HFFc6 (cell line): ENCODE results near the gene PDE4C. TPM values are rescaled to one million over a fixed set of nuclear protein-coding genes. Genes with fewer than 3 reads are reported as not detected.

Experiments
- DNase-seq: peaks from one replicate; pipeline ENCODE4 v3.0.0-alpha.2; 2018
- H3K27ac Mint-ChIP-seq: 2 replicates; pipeline ENCODE4 v1.8.0; 2020; ENCODE audit warnings: mild to moderate bottlenecking, mixed read lengths
- H3K27me3 Mint-ChIP-seq: 2 replicates; pipeline ENCODE4 v1.8.0; 2021; ENCODE audit warnings: mild to moderate bottlenecking, moderate library complexity, mixed read lengths; ENCODE audit not compliant: insufficient read depth
- H3K36me3 Mint-ChIP-seq: 2 replicates; pipeline ENCODE4 v1.8.0; 2021; ENCODE audit warnings: low read depth, mixed read lengths
- H3K4me1 Mint-ChIP-seq: 2 replicates; pipeline ENCODE4 v1.8.0; 2020; ENCODE audit warnings: low read depth, mixed read lengths
- H3K4me3 Mint-ChIP-seq: 2 replicates; pipeline ENCODE4 v1.8.0; 2020; ENCODE audit warnings: mild to moderate bottlenecking, moderate library complexity, mixed read lengths
- H3K9me3 Mint-ChIP-seq: 2 replicates; pipeline ENCODE4 v1.8.0; 2020; ENCODE audit warnings: mild to moderate bottlenecking, mixed read lengths
- total RNA-seq, 6 experiments: library from RNA; stranded (reverse); fragmentation: NEBNext Ultra II Directional; extraction: Animal tissue kit (Norgen Biotek cat#: 25700); gene quantifications; 2 replicates in 1 of 6; 3 replicates in 5 of 6; pipeline ENCODE4 v1.2.3, GENCODE V29; 2021
- TF ChIP-seq, protein P1 (sequence below): fragments of 200-600 bp; sonication (generic); IDR thresholded peaks from 2 replicates; pipeline ENCODE4 v1.5.0; 2021; ENCODE audit warnings: antibody characterized with exemption, mild to moderate bottlenecking

The PDE4C gene
- total RNA-seq, 6 experiments from 2014 or later = 0.14 TPM; not detected in 5

DNA sequence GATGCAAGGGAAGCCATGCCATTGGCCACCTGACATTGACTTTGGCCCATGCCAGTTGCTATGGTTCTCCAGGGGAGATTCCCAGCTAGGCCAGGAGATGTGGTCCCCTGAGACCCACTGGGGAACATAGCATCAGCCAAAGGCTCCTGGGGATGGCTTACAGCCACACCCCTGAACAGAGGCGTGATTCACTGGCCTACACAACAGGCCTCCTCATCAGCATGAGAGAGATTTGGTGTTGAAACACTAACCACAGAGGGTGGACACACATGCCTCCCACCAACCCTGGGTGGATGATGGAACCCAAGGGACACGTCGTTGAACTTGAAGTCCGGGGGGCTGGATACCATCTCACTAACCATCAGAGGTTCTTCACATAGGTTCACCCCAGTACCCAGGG is 33.7 kb upstream of the PDE4C start:
- DNase-seq = no peak
- no peak overlapping the region for H3K27ac Mint-ChIP-seq
- TF ChIP-seq, protein P1, sequence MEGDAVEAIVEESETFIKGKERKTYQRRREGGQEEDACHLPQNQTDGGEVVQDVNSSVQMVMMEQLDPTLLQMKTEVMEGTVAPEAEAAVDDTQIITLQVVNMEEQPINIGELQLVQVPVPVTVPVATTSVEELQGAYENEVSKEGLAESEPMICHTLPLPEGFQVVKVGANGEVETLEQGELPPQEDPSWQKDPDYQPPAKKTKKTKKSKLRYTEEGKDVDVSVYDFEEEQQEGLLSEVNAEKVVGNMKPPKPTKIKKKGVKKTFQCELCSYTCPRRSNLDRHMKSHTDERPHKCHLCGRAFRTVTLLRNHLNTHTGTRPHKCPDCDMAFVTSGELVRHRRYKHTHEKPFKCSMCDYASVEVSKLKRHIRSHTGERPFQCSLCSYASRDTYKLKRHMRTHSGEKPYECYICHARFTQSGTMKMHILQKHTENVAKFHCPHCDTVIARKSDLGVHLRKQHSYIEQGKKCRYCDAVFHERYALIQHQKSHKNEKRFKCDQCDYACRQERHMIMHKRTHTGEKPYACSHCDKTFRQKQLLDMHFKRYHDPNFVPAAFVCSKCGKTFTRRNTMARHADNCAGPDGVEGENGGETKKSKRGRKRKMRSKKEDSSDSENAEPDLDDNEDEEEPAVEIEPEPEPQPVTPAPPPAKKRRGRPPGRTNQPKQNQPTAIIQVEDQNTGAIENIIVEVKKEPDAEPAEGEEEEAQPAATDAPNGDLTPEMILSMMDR = no peak

DNA sequence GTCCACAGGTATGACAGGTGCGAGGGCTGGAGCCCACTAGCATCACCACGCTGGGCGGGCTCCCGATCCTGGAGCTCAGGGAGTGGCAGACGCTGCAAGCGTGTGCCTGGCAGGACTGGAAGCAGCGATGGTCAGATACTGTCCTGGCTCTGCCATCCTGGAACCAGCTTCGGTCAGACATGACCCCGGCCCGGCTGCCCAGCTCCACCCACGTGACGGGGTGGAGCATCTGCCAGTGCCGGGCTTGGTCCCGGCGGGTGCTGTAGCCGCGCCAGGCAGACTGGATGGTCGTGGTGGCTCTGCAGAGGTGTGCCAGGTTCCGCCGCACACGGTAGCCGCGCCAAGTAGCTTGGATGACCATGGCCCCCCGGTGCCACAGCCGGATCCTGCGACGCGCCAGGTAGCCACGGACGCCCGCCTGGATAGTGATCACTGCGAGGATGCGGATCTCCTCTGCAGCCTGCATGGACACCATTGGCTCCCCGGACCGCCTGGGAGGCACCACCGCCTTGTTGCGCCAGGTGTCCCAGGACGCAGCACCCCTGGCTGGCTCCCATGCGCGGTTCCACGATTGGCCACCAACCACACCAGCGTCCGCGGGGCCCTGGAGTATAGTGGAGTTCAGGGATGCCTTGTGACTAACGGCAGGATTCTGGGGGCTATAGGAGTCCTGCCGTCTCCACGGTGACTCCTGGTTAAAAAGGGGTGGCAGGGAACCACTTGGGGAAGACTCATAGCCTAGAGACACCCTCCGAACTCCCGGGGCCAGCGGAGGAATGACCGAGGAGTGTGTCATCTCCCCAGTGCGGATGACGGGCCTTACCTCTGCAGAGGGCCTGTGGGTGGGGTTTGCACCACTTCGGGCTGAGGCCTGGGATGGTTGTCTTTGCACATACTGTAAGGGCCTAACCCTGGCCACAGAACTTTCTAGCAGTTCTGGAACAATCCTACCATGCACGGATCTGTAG is 31.5 kb upstream of the PDE4C start:
- H3K9me3 Mint-ChIP-seq = no peaks in the 10 kb centered on the region
- H3K27me3 Mint-ChIP-seq = peaks cover 24% of the 10 kb centered on the region
- no peak overlapping the region for H3K4me3 Mint-ChIP-seq
- H3K36me3 Mint-ChIP-seq = no peaks in the 10 kb centered on the region
- TF ChIP-seq, protein P1 = no peak
- H3K4me1 Mint-ChIP-seq = peaks cover 5% of the 10 kb centered on the region; the same call in 1 of the 2 replicates
- no peak for DNase-seq
- no peak overlapping the region for H3K27ac Mint-ChIP-seq

More for the DNA sequence above, 33.7 kb upstream of the PDE4C start:
- H3K9me3 Mint-ChIP-seq = no peaks in the 10 kb centered on the region
- no peak overlapping the region for H3K4me3 Mint-ChIP-seq
- H3K4me1 Mint-ChIP-seq = peaks cover 5% of the 10 kb centered on the region; the same call in 1 of the 2 replicates
- H3K27me3 Mint-ChIP-seq = peaks cover 17% of the 10 kb centered on the region
- no peaks in the 10 kb centered on the region for H3K36me3 Mint-ChIP-seq

DNA sequence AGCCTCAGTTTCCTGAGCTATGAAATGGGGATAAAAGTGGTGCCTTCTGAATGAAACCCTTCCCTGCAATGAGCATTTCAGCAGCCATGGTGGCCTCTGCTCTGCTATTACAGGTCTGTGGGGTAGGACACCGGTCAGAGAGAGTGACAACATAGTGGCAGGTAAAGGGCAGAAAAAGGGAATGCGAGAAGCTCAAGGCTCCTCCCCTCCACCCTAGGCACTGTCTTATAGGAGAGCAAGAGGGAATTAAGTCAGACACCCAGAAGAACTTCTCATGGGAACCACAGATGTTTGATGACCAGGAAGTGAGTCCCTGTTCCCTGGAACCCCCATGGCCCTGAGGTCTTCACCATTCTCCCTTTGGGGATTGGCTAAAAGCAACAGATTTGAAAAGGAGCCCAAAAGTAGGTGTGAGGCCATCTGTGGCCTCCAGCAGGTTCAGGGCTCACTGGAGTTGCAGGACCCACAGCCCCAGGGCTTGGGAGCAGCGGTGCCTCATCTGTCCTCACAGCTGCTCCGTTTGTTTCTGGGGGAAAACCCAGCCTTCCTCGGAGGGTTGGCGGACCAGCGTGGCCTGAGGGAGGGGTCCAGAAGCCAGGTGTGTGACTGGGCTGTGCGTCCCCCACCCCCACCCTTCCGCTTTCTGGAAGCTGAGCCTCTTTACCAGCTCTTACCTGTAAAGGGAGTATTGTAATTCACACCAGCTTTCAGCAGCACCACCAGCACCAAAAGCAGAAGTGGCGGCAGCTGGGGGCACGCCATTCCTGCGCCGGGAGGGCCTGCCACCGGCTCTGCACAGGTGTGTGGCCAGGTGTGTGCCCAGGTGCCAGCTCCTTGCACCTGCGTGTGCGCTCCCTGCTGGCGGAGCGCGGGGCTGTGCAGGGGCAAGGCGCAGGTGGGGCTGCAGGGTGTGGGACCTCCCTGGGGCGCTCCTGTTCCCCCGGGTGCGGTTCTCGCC is 28.6 kb upstream of the PDE4C start:
- no peaks in the 10 kb centered on the region for H3K36me3 Mint-ChIP-seq
- DNase-seq = no peak
- H3K27me3 Mint-ChIP-seq = peaks cover 18% of the 10 kb centered on the region
- TF ChIP-seq, protein P1 = peak; percentile 26; the same call in 1 of the 2 replicates
- H3K27ac Mint-ChIP-seq = no peak overlapping the region
- no peak overlapping the region for H3K4me3 Mint-ChIP-seq
- H3K9me3 Mint-ChIP-seq = no peaks in the 10 kb centered on the region
- H3K4me1 Mint-ChIP-seq = peaks cover 5% of the 10 kb centered on the region; the same call in 1 of the 2 replicates

DNA sequence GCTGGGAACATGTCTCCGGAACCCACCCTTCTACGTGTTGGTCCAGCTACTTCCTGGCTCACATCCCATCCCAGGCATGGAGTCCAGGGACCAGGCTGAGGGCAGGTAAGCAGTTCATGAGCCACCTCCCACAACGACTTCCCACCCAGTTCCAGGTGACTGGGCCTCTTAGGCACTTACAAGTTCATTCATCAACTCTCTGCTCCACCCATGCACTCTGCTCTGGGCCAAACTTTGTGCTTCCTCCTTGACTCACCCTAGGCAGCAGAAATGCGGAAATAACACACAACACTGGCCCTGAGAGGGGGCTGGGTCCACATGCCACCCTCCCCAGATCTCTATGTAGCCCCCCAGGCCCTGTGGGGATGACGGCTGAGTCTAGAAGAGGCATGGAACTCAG is 27.5 kb upstream of the PDE4C start:
- peaks cover 5% of the 10 kb centered on the region; the same call in 1 of the 2 replicates for H3K4me1 Mint-ChIP-seq
- DNase-seq = no peak
- no peaks in the 10 kb centered on the region for H3K36me3 Mint-ChIP-seq
- TF ChIP-seq, protein P1 = no peak
- H3K9me3 Mint-ChIP-seq = no peaks in the 10 kb centered on the region
- peaks cover 18% of the 10 kb centered on the region for H3K27me3 Mint-ChIP-seq
- H3K27ac Mint-ChIP-seq = no peak overlapping the region
- no peak overlapping the region for H3K4me3 Mint-ChIP-seq

DNA sequence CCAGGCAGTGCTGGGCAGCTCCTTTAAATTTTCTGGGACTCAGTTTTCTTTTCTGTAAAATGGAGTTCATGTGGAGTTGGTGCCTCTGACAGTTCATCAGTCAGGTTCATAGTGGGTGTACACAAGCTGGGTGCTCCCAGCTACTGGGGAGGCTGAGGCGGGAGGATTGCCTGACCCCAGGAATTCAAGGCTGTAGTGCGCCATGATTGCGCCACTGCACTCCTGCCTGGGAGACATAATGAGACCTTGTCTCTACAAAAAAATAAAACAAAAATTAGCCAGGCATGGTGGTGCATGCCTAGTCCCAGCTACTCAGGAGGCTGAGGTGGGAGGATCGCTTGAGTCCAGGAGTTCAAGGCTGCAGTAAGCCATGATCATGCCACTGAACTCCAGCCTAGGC is 26.9 kb upstream of the PDE4C start:
- no peaks in the 10 kb centered on the region for H3K36me3 Mint-ChIP-seq
- H3K4me3 Mint-ChIP-seq = no peak overlapping the region
- H3K27me3 Mint-ChIP-seq = peaks cover 18% of the 10 kb centered on the region
- DNase-seq = no peak
- no peak overlapping the region for H3K27ac Mint-ChIP-seq
- TF ChIP-seq, protein P1 = no peak
- no peaks in the 10 kb centered on the region for H3K9me3 Mint-ChIP-seq
- peaks cover 2% of the 10 kb centered on the region; the same call in 1 of the 2 replicates for H3K4me1 Mint-ChIP-seq
